SHP77 treated with DMSO at 0.1 percent for 48 hours (cell line): ENCODE data around the gene CTNNBL1.
"Not testable (repeated sequence)": the region's sequence is repeated elsewhere in the genome, so short reads cannot be mapped to it uniquely, and the experiment has no call there.

ENCODE experiments used
- DNase-seq: peaks from one replicate; lab custom pipeline; 2025; lab: John Stamatoyannopoulos, UW

Gene CTNNBL1

GRCh38 chr20:37711994-37712964 lies 18.4 kb downstream of the CTNNBL1 start:
- no peak for DNase-seq

- no peak for DNase-seq
These were observed 19.6 kb downstream of the CTNNBL1 start for GRCh38 chr20:37713396-37713795.

- no peak for DNase-seq
These were observed 21.3 kb downstream of the CTNNBL1 start for GRCh38 chr20:37714978-37715672.

- DNase-seq, result no peak
These were observed 27.9 kb downstream of the CTNNBL1 start for GRCh38 chr20:37721751-37722150.

GRCh38 chr20:37722312-37722711 lies 28.5 kb downstream of the CTNNBL1 start:
- not testable (repeated sequence) for DNase-seq

- no peak for DNase-seq
These were observed 29.8 kb downstream of the CTNNBL1 start for GRCh38 chr20:37723668-37724067.

GRCh38 chr20:37725165-37725564 lies 31.3 kb downstream of the CTNNBL1 start:
- DNase-seq, result no peak

GRCh38 chr20:37725855-37726254 lies 32.0 kb downstream of the CTNNBL1 start:
- DNase-seq, result no peak

- no peak for DNase-seq
These were observed 32.5 kb downstream of the CTNNBL1 start for GRCh38 chr20:37726321-37726720.

- no peak for DNase-seq
These were observed 33.4 kb downstream of the CTNNBL1 start for GRCh38 chr20:37726971-37727956.

GRCh38 chr20:37727957-37728634 lies 34.3 kb downstream of the CTNNBL1 start:
- no peak for DNase-seq

- DNase-seq, result no peak
These were observed 34.8 kb downstream of the CTNNBL1 start for GRCh38 chr20:37728635-37728983.

GRCh38 chr20:37729452-37729851 lies 35.6 kb downstream of the CTNNBL1 start:
- DNase-seq, result no peak

- no peak for DNase-seq
These were observed 36.1 kb downstream of the CTNNBL1 start for GRCh38 chr20:37729909-37730308.

- no peak for DNase-seq
These were observed 39.6 kb downstream of the CTNNBL1 start for GRCh38 chr20:37733416-37733815.

- DNase-seq, result no peak
These were observed 40.6 kb downstream of the CTNNBL1 start for GRCh38 chr20:37734228-37734985.

GRCh38 chr20:37735541-37735940 lies 41.7 kb downstream of the CTNNBL1 start:
- DNase-seq, result no peak

GRCh38 chr20:37736132-37736531 lies 42.3 kb downstream of the CTNNBL1 start:
- DNase-seq, result no peak

GRCh38 chr20:37737826-37738420 lies 44.1 kb downstream of the CTNNBL1 start:
- no peak for DNase-seq

GRCh38 chr20:37741055-37741454 lies 47.2 kb downstream of the CTNNBL1 start:
- DNase-seq, result no peak
